IPS DF 6.9 (cell line): ENCODE results near the gene HNRNPU.

ENCODE experiments used
- DNase-seq: peaks from one replicate; pipeline ENCODE4 v3.0.0-alpha.2; 2013; ENCODE audit warnings: low read depth, low spot score
- H3K27ac ChIP-seq: one replicate; pipeline ENCODE4 v1.5.1; 2013; ENCODE audit warnings: low read length, control low read depth
- H3K27me3 ChIP-seq: 2 replicates; pipeline ENCODE4 v1.6.1; 2013; ENCODE audit warnings: mild to moderate bottlenecking, low read length; ENCODE audit not compliant: control insufficient read depth, insufficient read depth
- H3K36me3 ChIP-seq: 2 replicates; pipeline ENCODE4 v1.6.1; 2013; ENCODE audit warnings: low read length; ENCODE audit not compliant: control insufficient read depth, insufficient read depth
- H3K4me1 ChIP-seq: 2 replicates; pipeline ENCODE4 v1.6.1; 2013; ENCODE audit warnings: low read length; ENCODE audit not compliant: control insufficient read depth, insufficient read depth
- H3K4me3 ChIP-seq: 2 replicates; pipeline ENCODE4 v1.5.1; 2013; ENCODE audit warnings: mild to moderate bottlenecking, low read length
- H3K9me3 ChIP-seq: 2 replicates; pipeline ENCODE4 v1.6.1; 2013; ENCODE audit warnings: low read length, inconsistent platforms; ENCODE audit not compliant: control insufficient read depth, insufficient read depth
- WGBS: extraction: QIAGEN DNeasy Blood & Tissue Kit; methylation state at CpG from one replicate; pipeline ENCODE4 v1.1.7; 2013; ENCODE audit warnings: mixed read lengths, missing lambda C conversion rate; ENCODE audit not compliant: insufficient read length, insufficient coverage; 5-methylcytosine and 5-hydroxymethylcytosine counted together

HNRNPU gene

DNA sequence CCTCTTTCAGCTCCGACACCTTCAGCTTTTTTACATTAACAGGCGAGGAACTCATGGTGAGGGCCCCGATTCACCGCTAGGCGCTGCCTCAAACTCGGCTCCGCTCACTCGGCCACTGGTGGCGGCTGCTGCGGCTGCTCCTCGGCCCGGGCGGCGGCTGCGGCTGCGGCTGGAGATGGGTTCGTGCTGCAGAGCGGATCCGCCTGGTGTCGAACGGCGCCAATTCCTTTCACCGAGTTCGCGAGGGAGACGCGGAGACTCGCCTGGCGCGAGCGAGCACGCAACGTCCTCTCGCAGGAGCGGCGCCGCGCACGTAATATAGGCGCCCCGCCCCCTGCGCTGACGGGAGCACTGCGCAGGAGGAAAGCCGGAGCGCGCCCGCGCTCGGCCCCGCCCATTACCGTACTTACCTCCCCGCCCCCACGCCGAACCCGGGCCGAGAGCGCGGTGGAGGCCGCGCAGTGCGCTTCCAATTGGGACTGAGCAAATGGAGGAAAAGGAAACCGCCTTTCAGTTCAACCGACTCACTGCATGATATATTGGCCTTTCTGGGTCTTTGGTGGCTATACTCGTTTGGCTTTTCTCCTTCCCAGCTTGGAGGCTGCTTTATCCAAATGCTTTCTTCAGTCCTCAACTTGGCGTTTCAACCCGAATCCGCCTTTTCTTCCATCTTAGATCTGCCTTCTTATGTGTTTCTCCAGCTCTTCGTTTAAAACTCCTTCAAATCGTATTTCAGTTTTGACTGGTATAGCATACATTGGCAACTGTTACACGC is at the start of gene HNRNPU:
Gene HNRNPU (minus strand): TSS at position 291 of the 775 bp plus-strand sequence. CDS start 236 bp downstream, at position 55.
- H3K9me3 ChIP-seq = no peaks in the 10 kb centered on the region
- no peak within 1 kb of the TSS for H3K27ac ChIP-seq
- H3K36me3 ChIP-seq = peaks cover 15% of the 10 kb centered on the region; the same call in 1 of the 2 replicates
- peak within 1 kb of the TSS; percentile 78 for H3K4me3 ChIP-seq
- peak; percentile 87 for DNase-seq
- WGBS = no CpG with 5 or more reads among the region's 71 CpGs
- no peaks in the 10 kb centered on the region for H3K4me1 ChIP-seq
- no peaks in the 10 kb centered on the region for H3K27me3 ChIP-seq

DNA sequence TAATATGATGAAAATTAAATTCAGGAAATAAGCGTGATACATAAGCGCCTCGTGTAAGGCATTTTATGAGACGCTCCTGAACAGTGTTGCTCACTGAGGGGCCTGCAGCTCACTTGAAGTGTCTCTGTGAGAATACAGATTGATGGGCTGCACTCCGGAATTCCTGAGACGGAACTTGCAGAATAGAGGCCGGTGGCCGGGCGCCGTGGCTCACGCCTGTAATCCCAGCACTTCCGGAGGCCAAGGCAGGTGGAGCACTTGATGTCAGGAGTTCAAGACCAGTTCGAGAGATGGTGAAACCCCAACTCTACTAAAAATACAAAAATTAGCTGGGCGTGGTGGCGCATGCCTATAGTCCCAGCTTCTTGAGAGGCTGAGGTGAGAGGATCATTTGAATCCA is 49.5 kb upstream of the HNRNPU start:
- Histone ChIP-seq H3K9me3 (no peaks in the 10 kb centered on the region), H3K36me3 (no peaks in the 10 kb centered on the region), H3K27ac (no peak overlapping the region), H3K4me1 (no peaks in the 10 kb centered on the region), H3K4me3 (no peak overlapping the region), H3K27me3 (no peaks in the 10 kb centered on the region; the same call in 1 of the 2 replicates)
- WGBS = no CpG with 5 or more reads among the region's 15 CpGs
- no peak for DNase-seq

DNA sequence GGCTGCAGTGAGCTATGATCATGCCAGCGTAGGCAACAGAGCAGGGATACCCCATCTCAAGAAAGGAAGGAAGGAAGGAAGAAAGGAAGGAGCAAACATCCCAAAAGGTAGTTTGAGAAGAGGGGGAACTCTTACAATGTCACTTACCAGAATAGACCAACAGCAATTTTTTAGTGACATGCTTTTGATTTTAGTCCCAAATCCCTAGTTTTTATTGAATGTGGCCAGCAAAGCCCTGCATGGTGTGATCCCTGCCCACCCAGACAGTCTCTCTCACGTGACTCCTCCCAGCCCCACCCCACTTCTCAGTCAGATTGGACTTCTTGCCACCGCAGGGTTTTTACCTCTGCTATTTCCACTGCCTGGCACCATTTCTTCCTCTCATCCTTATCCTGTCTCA is 39.8 kb upstream of the HNRNPU start:
- no peaks in the 10 kb centered on the region for H3K9me3 ChIP-seq
- no peaks in the 10 kb centered on the region for H3K36me3 ChIP-seq

DNA sequence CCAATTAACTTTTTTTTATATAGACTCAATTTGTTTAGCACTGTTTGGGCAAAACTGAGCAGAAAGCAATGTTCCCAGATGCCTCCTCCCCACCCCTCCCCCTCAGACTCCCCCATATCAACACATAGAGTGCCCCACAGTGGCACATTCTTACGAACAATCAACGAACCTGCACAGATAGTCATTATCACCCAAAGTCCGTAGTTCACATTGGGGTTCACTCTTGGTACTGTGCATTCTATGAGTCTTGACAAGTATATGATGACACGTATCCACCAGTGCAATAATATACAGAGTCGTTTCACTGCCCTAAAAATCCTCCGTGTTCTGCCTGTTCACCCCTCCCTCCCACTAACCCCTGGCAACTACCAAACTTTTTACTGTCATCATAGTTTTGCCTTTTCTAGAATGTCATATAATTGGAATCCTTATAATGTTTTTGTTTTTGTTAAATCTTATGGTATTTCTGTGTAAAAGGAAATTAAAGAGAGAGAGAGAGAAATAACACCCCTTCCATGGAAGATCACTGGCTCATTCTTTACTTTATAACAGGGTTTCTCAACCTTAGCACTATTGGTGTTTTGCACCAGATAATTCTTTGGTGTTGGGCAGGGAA is 37.2 kb upstream of the HNRNPU start:
- H3K9me3 ChIP-seq = no peaks in the 10 kb centered on the region
- no peak overlapping the region for H3K27ac ChIP-seq
- no peak for DNase-seq
- no peaks in the 10 kb centered on the region; the same call in 1 of the 2 replicates for H3K27me3 ChIP-seq
- no peak overlapping the region for H3K4me3 ChIP-seq
- H3K4me1 ChIP-seq = peaks cover 2% of the 10 kb centered on the region; the same call in 1 of the 2 replicates
- H3K36me3 ChIP-seq = no peaks in the 10 kb centered on the region
- no CpG with 5 or more reads among the region's 6 CpGs for WGBS

More for the DNA sequence above, 39.8 kb upstream of the HNRNPU start:
- no peak overlapping the region for H3K4me3 ChIP-seq
- DNase-seq = no peak
- WGBS = no CpG with 5 or more reads among the region's 3 CpGs
- no peak overlapping the region for H3K27ac ChIP-seq
- H3K4me1 ChIP-seq = peaks cover 2% of the 10 kb centered on the region; the same call in 1 of the 2 replicates
- no peaks in the 10 kb centered on the region for H3K27me3 ChIP-seq

DNA sequence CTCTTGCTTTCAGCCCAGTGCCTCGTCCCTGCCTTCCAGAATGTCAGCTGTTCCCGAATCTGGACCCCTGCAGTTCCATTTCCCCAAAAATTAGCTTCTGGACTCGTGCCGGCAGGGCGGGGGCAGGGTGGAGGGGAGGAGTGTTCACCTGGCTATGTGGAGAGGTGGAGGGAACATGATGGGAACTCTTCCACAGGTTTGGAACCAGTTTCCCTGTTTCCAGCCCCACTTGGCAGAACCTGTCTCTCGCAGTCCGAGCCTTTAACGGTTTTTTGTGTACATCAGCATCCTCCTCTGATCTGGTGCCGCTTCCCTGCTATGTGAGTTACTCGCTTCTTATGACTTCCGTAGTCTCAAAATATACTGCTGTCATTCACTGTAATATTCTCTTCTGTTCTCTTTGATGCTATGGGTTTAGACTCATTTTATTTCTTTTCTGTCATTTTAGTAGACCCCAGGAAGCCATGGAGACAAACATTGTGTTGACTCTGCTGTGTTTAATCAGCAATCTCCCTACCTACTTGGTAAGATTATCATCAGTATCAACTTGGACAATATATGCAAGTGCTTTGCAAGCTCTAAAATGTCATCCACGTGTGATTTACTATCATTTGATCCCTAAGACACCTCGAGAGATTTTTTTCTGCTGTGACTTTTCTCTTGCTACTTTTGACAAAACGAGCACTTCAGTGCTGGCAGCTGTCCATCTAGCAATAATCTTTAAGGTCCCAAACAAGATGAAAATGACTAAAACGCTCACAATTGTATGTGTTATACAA is 33.3 kb upstream of the HNRNPU start:
- Histone ChIP-seq H3K4me3 (no peak overlapping the region), H3K27me3 (no peaks in the 10 kb centered on the region; the same call in 1 of the 2 replicates), H3K27ac (no peak overlapping the region), H3K9me3 (no peaks in the 10 kb centered on the region), H3K4me1 (peaks cover 2% of the 10 kb centered on the region; the same call in 1 of the 2 replicates), H3K36me3 (no peaks in the 10 kb centered on the region)
- no CpG with 5 or more reads among the region's 15 CpGs for WGBS
- DNase-seq = no peak

DNA sequence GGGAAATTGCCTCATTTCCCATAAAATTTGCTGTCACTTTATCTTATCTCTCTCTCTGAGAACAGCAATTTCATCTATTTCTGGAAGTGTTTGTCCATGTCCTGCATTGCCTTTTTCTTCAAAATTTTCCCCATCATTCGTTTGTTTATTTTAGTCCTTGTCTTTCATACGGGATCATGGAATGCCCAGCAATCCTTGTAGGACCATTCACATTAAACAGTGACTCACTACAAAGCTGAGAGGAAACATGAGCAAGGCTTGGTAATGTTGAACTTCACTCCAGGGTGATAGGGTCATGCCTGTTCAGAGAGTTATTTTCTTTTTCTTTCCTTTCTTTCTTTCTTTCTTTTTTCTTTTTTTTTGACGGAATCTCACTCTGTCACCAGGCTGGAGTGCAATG is 32.2 kb upstream of the HNRNPU start:
- no peaks in the 10 kb centered on the region for H3K9me3 ChIP-seq
- peaks cover 2% of the 10 kb centered on the region; the same call in 1 of the 2 replicates for H3K4me1 ChIP-seq
- no peak overlapping the region for H3K27ac ChIP-seq
- no peaks in the 10 kb centered on the region; the same call in 1 of the 2 replicates for H3K27me3 ChIP-seq
- no peak for DNase-seq
- no peaks in the 10 kb centered on the region for H3K36me3 ChIP-seq
- no CpG with 5 or more reads among the region's 3 CpGs for WGBS
- no peak overlapping the region for H3K4me3 ChIP-seq

DNA sequence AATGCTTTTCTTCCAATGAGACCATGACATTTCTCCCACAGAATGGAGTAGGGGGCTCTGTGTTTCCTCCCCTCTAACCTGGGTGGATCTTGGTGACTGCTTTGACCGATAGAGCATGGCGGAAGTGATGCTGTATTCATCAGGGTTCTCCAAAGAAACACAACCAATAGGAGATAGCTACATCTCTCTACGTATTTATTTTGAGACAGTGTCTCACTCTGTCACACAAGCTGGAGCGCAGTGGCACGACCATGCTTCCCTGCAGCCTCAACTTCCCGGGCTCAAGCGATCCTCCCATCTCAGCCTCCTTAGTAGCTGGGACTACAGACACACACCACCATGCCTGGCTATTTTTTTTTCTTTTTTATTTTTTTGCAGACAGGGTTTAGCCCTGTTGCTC is 29.5 kb upstream of the HNRNPU start:
- H3K27me3 ChIP-seq = no peaks in the 10 kb centered on the region; the same call in 1 of the 2 replicates
- no CpG with 5 or more reads among the region's 7 CpGs for WGBS
- no peak for DNase-seq

DNA sequence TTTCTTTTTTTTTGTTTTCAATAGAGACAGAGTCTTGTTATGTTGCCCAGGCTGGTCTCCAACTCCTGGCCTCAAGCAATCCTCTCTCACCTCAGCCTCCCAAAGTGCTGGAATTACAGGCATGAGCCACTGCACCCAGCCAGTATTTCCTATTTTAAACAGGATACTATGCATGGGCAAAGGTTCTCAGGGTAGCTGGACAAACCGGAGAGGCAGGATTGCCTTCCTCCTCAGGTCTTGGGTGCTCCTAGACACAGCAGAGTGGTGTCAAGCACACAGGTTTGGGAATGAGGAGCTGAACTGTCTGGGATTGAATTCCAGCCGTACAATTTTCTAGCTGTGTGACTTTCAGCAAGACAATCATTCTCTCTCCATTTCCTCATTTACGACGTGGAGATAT is 22.9 kb upstream of the HNRNPU start:
- no peaks in the 10 kb centered on the region for H3K36me3 ChIP-seq
- no peak overlapping the region for H3K4me3 ChIP-seq
- no peak for DNase-seq
- no peaks in the 10 kb centered on the region for H3K9me3 ChIP-seq
- no peaks in the 10 kb centered on the region for H3K27me3 ChIP-seq
- no peak overlapping the region for H3K27ac ChIP-seq
- H3K4me1 ChIP-seq = no peaks in the 10 kb centered on the region
- no CpG with 5 or more reads among the region's 4 CpGs for WGBS

More for the DNA sequence above, 29.5 kb upstream of the HNRNPU start:
- Histone ChIP-seq H3K9me3 (no peaks in the 10 kb centered on the region), H3K4me1 (no peaks in the 10 kb centered on the region; the same call in 1 of the 2 replicates), H3K4me3 (no peak overlapping the region), H3K27ac (no peak overlapping the region), H3K36me3 (no peaks in the 10 kb centered on the region)

DNA sequence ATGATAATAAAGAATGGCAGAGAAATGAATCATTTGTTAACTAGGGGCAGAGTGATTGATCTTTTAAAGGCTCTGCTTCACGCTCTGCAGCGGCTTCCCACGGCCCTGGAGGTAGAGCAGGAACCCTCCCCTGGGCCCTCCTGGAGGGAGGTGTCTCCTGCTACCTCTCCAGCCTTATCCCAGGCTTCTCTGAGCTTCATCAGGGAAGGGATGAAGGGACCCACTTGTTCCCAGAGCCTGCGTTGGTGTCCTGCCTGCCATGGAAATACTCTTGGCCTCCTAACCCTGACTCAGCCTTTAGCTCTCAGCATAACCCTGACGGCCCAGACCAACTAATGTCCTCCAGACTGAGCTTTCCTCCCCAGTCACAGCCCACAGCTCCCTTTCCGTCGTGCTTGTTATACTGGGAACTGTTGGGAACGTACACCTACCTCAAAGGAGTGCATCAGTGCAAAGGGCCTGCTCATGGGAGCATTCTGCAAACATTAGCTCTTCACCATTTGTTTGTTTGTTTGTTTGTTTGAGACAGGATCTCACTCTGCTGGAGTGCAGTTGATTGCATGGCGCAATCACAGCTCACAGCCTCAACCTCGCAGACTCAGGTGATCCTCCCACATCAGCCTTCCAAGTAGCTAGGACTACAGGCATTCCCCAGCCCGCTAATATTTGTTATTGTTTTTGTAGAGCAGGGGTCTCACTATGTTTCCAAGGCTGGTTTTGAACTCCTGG is 17.4 kb upstream of the HNRNPU start:
- Histone ChIP-seq H3K9me3 (no peaks in the 10 kb centered on the region), H3K27ac (no peak overlapping the region), H3K4me1 (no peaks in the 10 kb centered on the region), H3K27me3 (no peaks in the 10 kb centered on the region), H3K4me3 (no peak overlapping the region), H3K36me3 (no peaks in the 10 kb centered on the region)
- WGBS = no CpG with 5 or more reads among the region's 11 CpGs
- DNase-seq = no peak

DNA sequence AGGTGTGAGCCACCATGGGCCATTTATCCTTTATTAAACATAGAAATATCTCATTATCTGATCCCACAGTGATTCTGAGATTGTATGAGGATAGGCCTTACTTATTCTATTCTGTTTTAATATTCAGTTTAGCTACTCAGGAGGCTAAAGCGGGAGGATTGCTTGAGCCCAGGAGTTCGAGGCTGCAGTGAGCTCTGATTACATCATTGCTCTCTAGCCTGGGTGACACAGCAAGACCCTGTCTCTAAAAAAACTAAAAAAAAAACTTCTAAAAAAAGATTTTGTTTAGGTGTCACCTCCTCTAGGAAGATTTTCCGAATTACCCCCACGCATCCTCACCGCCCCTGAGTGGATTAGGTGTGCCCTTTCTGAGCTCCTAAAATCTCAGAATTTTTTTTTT is 14.3 kb upstream of the HNRNPU start:
- Histone ChIP-seq H3K27ac (no peak overlapping the region), H3K4me1 (no peaks in the 10 kb centered on the region; the same call in 1 of the 2 replicates), H3K4me3 (no peak overlapping the region), H3K27me3 (no peaks in the 10 kb centered on the region), H3K9me3 (no peaks in the 10 kb centered on the region), H3K36me3 (no peaks in the 10 kb centered on the region)
- WGBS = no CpG with 5 or more reads among the region's 5 CpGs
- DNase-seq = no peak
